Embryonic facial prominence (tissue), 1 donor: ENCODE data around the gene PAK6.

Experiments
- DNase-seq: peaks from one replicate; pipeline ENCODE4 v3.0.0-alpha.2; 2016; ENCODE audit errors: extremely low spot score

The PAK6 gene

GRCh38 chr15:40238532-40239403 is at the start of gene PAK6:
Gene PAK6 (plus strand): TSS chr15:40239063. CDS start chr15:40264786, 25,723 bp downstream.
- peak; percentile 41 for DNase-seq

- DNase-seq = no peak
Observed at GRCh38 chr15:40190591-40190990, 48.3 kb upstream of the PAK6 start.

GRCh38 chr15:40192942-40193341 is 45.9 kb upstream of the PAK6 start:
- DNase-seq = no peak

- no peak for DNase-seq
Observed at GRCh38 chr15:40197434-40197833, 41.4 kb upstream of the PAK6 start.

GRCh38 chr15:40198355-40199085 is 40.3 kb upstream of the PAK6 start:
- no peak for DNase-seq

- no peak for DNase-seq
Observed at GRCh38 chr15:40204100-40204499, 34.8 kb upstream of the PAK6 start.

GRCh38 chr15:40217166-40217824 is 21.6 kb upstream of the PAK6 start:
- peak; percentile 33 for DNase-seq

- no peak for DNase-seq
Observed at GRCh38 chr15:40219801-40220200, 19.1 kb upstream of the PAK6 start.

GRCh38 chr15:40222131-40222530 is 16.7 kb upstream of the PAK6 start:
- DNase-seq = no peak

- no peak for DNase-seq
Observed at GRCh38 chr15:40226736-40227135, 12.1 kb upstream of the PAK6 start.

- DNase-seq = no peak
Observed at GRCh38 chr15:40229316-40229715, 9.5 kb upstream of the PAK6 start.

GRCh38 chr15:40229956-40230355 is 8.9 kb upstream of the PAK6 start:
- DNase-seq = no peak

- no peak for DNase-seq
Observed at GRCh38 chr15:40232625-40233070, 6.2 kb upstream of the PAK6 start.

- DNase-seq = no peak
Observed at GRCh38 chr15:40233727-40234577, 4.9 kb upstream of the PAK6 start.

GRCh38 chr15:40234783-40235182 is 4.1 kb upstream of the PAK6 start:
- no peak for DNase-seq

GRCh38 chr15:40235201-40235885 is 3.5 kb upstream of the PAK6 start:
- DNase-seq = no peak

GRCh38 chr15:40239404-40239692 is 485 bp downstream of the PAK6 start:
- no peak for DNase-seq

GRCh38 chr15:40239693-40240618 is 1.1 kb downstream of the PAK6 start:
- DNase-seq = no peak

- DNase-seq = no peak
Observed at GRCh38 chr15:40240619-40241221, 1.9 kb downstream of the PAK6 start.
